Osteocyte (in vitro differentiated cells): ENCODE results near the gene HYAL3. TPM values are rescaled to one million over a fixed set of nuclear protein-coding genes. Genes with fewer than 3 reads are reported as not detected.
"Not testable (repeated sequence)": the region's sequence is repeated elsewhere in the genome, so short reads cannot be mapped to it uniquely, and the experiment has no call there.

Experiments
- DNase-seq: peaks from one replicate; pipeline ENCODE4 v3.0.0; 2021; ENCODE audit warnings: mixed read lengths; ENCODE audit not compliant: unreplicated experiment; ENCODE audit errors: extremely low spot score
- H3K27ac Mint-ChIP-seq: one replicate; pipeline ENCODE4 v1.8.0; 2021; ENCODE audit warnings: mild to moderate bottlenecking, mixed read lengths; ENCODE audit not compliant: unreplicated experiment
- H3K27me3 Mint-ChIP-seq: one replicate; pipeline ENCODE4 v1.8.0; 2021; ENCODE audit warnings: mixed read lengths; ENCODE audit not compliant: unreplicated experiment
- H3K36me3 Mint-ChIP-seq: one replicate; pipeline ENCODE4 v1.8.0; 2021; ENCODE audit warnings: mixed read lengths; ENCODE audit not compliant: unreplicated experiment
- H3K4me1 Mint-ChIP-seq: one replicate; pipeline ENCODE4 v1.8.0; 2021; ENCODE audit warnings: mixed read lengths; ENCODE audit not compliant: unreplicated experiment
- H3K4me3 Mint-ChIP-seq: one replicate; pipeline ENCODE4 v1.8.0; 2021; ENCODE audit warnings: mild to moderate bottlenecking, moderate library complexity, mixed read lengths; ENCODE audit not compliant: unreplicated experiment
- H3K9me3 Mint-ChIP-seq: one replicate; pipeline ENCODE4 v1.8.0; 2021; ENCODE audit warnings: mixed read lengths; ENCODE audit not compliant: unreplicated experiment
- CTCF ChIP-seq: fragments of 200-600 bp; sonication (generic); IDR thresholded peaks from 2 replicates; pipeline ENCODE4 v1.5.0; 2021; ENCODE audit warnings: antibody characterized with exemption, mild to moderate bottlenecking, moderate library complexity
- total RNA-seq: library from RNA; stranded (reverse); gene quantifications from 2 replicates; pipeline ENCODE4 v1.2.1, GENCODE V29; 2021

HYAL3 gene
- total RNA-seq, 1 donor from 2014 or later, result 2.3 TPM

GRCh38 chr3:50314342-50314741 lies 15.1 kb upstream of the HYAL3 start:
- Mint-ChIP-seq H3K9me3 (no peaks in the 10 kb centered on the region), H3K27ac (no peak overlapping the region), H3K27me3 (no peaks in the 10 kb centered on the region), H3K36me3 (peaks cover 7% of the 10 kb centered on the region), H3K4me1 (peaks cover 10% of the 10 kb centered on the region), H3K4me3 (no peak overlapping the region)
- TF ChIP-seq CTCF, result no peak
- DNase-seq, result no peak

GRCh38 chr3:50312041-50312440 lies 12.8 kb upstream of the HYAL3 start:
- not testable (repeated sequence) for H3K27ac Mint-ChIP-seq, DNase-seq, H3K27me3 Mint-ChIP-seq, H3K9me3 Mint-ChIP-seq, H3K36me3 Mint-ChIP-seq, H3K4me3 Mint-ChIP-seq, H3K4me1 Mint-ChIP-seq

DNA sequence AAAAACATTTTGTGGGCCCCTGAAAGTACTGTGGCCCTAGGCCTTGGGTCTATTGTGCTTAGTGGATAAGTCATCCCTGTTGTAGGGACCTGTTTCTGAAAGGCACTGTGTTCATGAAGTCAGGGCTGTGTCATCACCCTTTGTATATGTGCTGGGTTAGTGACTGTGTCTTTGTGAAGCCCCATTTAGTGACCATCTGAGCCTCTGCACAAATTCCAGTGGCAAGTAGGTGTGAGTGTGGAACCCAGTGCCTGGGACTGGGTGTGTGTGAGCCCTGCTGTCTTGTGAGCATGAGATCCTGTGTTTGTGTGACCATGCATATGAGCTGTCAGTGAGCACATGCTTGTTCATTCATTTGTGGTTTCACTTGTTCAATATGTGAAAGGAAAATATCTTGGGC lies 5.4 kb upstream of the HYAL3 start:
- Mint-ChIP-seq H3K4me3 (no peak overlapping the region), H3K27ac (no peak overlapping the region), H3K4me1 (peaks cover 14% of the 10 kb centered on the region), H3K27me3 (no peaks in the 10 kb centered on the region), H3K36me3 (no peaks in the 10 kb centered on the region), H3K9me3 (no peaks in the 10 kb centered on the region)
- no peak for TF ChIP-seq CTCF
- no peak for DNase-seq

GRCh38 chr3:50303013-50303815 lies 4.0 kb upstream of the HYAL3 start, which contains the start of gene HYAL1:
Gene HYAL1 (minus strand): TSS chr3:50303574. CDS start chr3:50302956, 618 bp downstream.
- H3K9me3 Mint-ChIP-seq, result no peaks in the 10 kb centered on the region
- no peak within 1 kb of the TSS for H3K4me3 Mint-ChIP-seq
- H3K36me3 Mint-ChIP-seq, result no peaks in the 10 kb centered on the region
- peaks cover 20% of the 10 kb centered on the region for H3K4me1 Mint-ChIP-seq
- TF ChIP-seq CTCF, result no peak
- no peak for DNase-seq
- H3K27ac Mint-ChIP-seq, result no peak within 1 kb of the TSS
- no peaks in the 10 kb centered on the region for H3K27me3 Mint-ChIP-seq

DNA sequence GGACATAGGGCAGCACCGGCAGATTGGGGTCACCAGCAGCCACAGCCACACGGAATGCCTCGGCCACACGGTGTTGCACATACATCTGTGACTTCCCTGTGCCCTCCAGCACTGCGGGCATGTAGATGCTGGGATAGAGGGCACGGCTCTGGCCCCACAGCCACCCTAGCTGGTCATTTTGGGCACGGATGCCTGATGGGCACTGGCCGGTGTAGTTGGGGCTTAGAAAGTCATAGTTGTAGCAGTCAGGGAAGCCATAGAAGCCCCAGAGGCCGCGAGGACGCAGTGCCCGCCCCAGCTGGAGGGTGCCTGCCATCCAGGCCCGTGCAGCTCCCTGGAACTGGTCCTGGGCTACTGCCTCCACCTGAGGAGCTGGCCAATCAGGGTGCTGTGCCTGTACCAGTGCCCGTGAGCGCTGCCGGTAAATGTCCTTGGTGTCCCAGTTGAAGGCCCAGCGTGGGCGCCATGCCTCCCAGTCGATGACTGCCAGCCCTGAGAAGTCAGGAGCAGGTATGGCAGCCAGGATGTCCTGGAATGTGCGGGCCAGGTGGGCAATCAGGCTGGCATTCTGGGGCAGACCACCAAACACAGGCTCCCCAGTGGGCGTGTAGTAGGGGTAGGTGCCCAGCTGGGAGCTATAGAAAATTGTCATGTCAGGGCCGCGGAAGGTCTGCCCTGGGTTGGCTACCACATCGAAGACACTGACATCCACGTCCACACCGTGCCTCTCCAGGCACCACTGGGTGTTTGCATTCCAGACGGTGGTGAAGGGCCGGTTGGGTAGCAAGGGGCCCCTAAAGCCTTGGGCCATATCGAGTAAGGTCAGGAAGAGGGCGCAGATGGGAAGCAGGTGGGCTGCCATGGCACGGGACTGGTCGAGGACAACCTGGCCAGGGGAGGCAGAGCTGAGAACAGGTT lies 3.1 kb upstream of the HYAL3 start:
- Mint-ChIP-seq H3K36me3 (no peaks in the 10 kb centered on the region), H3K27ac (no peak overlapping the region), H3K4me3 (no peak overlapping the region), H3K9me3 (no peaks in the 10 kb centered on the region), H3K4me1 (peaks cover 22% of the 10 kb centered on the region), H3K27me3 (no peaks in the 10 kb centered on the region)
- no peak for TF ChIP-seq CTCF
- DNase-seq, result no peak
